GM18505 (cell line): ENCODE results near the gene SHC2.

Experiments
- ATAC-seq: cut with Tn5 transposase; IDR thresholded peaks from one replicate; pipeline ENCODE4 v1.9.1; 2021; ENCODE audit not compliant: unreplicated experiment
- POLR2A ChIP-seq: IDR thresholded peaks from 4 replicates; pipeline ENCODE4 v1.6.1; 2011; ENCODE audit warnings: borderline replicate concordance; ENCODE audit not compliant: insufficient read depth, insufficient read length; ENCODE audit errors: extremely low read depth

The SHC2 gene

GRCh38 chr19:369256-369655 lies 91.6 kb downstream of the SHC2 start:
- TF ChIP-seq POLR2A, result no peak
- ATAC-seq, result no peak

GRCh38 chr19:368630-369024 lies 92.2 kb downstream of the SHC2 start:
- no peak for ATAC-seq
- no peak for TF ChIP-seq POLR2A

GRCh38 chr19:367963-368629 lies 92.7 kb downstream of the SHC2 start:
- no peak for ATAC-seq
- TF ChIP-seq POLR2A, result no peak

GRCh38 chr19:367561-367960 lies 93.3 kb downstream of the SHC2 start:
- no peak for ATAC-seq

GRCh38 chr19:366951-367350 lies 93.9 kb downstream of the SHC2 start:
- no peak for ATAC-seq

More at GRCh38 chr19:367561-367960, 93.3 kb downstream of the SHC2 start:
- TF ChIP-seq POLR2A, result no peak

More at GRCh38 chr19:366951-367350, 93.9 kb downstream of the SHC2 start:
- TF ChIP-seq POLR2A, result no peak
